ENCODE measurements around the gene CTDNEP1.
A peak's percentile ranks its signal among the peaks of the same experiment; 100 is the strongest.

Gene CTDNEP1

DNA sequence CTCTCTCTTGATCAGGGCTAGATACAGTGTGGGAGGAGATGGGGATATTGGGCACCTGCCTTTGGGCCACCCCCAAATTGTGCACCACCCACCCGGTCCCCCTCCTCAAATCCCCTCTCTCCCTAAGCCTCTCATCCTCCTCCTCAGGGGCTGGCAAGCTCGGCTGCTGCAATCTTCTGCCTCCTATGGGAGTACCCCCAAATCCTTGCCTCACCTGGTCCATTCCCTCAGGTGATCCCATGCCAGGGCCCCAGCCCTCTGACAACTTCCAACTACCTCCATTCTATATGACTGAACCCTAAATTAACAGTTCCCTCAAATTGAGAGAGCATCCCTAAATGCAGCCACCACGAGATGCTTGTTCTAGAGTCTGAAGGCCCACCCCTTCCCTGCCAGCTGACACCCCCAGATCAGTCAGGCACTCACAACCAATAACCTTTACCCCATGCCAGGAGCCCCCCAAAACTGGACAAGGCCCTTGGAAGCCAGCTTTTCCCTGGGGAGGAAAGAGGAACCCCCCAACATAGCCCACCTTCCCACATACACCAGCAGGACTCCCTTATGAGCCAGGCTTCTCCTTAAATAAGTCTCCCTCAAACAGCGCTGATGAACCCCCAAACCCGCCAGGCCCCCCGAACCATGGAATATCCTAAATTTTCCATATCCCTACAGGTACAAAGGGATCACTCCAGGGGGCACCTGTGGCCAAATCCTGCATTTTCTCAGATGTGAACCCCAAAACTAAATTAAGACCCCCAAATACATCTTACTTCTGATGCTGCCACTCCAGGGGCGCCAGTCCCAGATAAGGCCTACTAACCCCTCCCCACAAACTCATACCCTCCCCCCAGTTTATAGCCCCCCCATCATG, 35.1 kb downstream of the CTDNEP1 start:
- 19% methylated on average over 7 of the region's 7 CpGs for WGBS (ENCODE audit: insufficient coverage)
- Histone ChIP-seq H3K9me3 (ENCODE audit: control extremely low read depth in 1 of 5, control insufficient read depth in 4 of 5, insufficient read depth in 2 of 5, low read depth in 1 of 5, low read length in 4 of 5) (no peaks in the 10 kb centered on the region), H3K4me1 (ENCODE audit: control extremely low read depth in 1 of 4, control insufficient read depth in 4 of 4, insufficient read depth in 4 of 4, low read length in 3 of 4) (peaks cover 8 to 77% (median 67%) of the 10 kb centered on the region in 4 experiments), H3K27me3 (replicated peaks in 2 of 5; ENCODE audit: control insufficient read depth in 4 of 5, insufficient read depth in 5 of 5, low read length in 4 of 5) (no peaks in the 10 kb centered on the region), H3K36me3 (ENCODE audit: control insufficient read depth in 4 of 4, insufficient read depth in 4 of 4, low read length in 3 of 4) (peaks cover 0 to 5% (median 4%) of the 10 kb centered on the region in 4 experiments), H3K27ac (ENCODE audit: insufficient read depth in 1 of 2, low read depth in 1 of 2, low read length in 2 of 2, poor library complexity in 1 of 2, severe bottlenecking in 2 of 2) (peak overlapping the region in 1 of 2 experiments; percentile 61), H3K4me3 (ENCODE audit: control insufficient read depth in 1 of 7, extremely low read depth in 1 of 7, insufficient read depth in 4 of 7, low read depth in 2 of 7, low read length in 6 of 7) (peak overlapping the region in 6 of 7 experiments; percentile 37 to 81 (median 66))
- DNase-seq = no peak
- POLR2A ChIA-PET = interaction anchor here (1.0 kb wide), 1 partner anchor 22 kb away, joined by 3 read pairs; no protein-coding TSS in a partner anchor
- CTCF ChIA-PET = interaction anchor here (0.9 to 1.3 kb wide), 4 partner anchors 8 to 168 kb away, joined by 3 to 4 read pairs (median 3); no protein-coding TSS in a partner anchor

DNA sequence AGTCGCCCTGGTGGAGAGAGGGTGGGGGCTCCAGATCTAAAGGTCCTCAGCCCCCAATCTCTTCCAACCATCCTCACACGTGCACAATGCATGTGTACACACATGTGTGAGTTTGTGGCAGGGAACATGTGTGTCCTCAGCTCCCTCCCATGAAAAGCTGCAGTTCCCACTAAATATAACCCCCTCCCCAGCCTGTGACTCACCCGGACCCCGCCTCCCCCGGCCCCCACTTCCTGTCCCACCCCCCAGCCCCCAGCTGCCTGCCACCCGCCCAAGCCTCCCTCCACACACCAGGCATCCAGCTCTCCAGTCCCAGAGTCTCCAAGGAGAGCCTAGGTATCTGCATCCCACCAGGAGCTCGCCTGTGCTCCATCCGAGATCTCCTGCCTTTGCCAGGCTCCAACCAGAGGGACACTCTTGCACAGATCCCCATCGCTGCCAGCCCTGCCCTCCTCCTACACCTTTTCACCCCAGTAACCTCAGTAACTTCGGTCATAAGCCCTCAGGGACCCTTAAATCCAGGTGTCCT, 35.8 kb downstream of the CTDNEP1 start:
- POLR2A ChIA-PET = interaction anchor here (0.5 to 1.0 kb wide), 2 partner anchors 22 to 41 kb away, joined by 3 to 5 read pairs; no protein-coding TSS in a partner anchor
- DNase-seq = peak in 1 of 3 donors; percentile 60
- peaks cover 8 to 69% (median 60%) of the 10 kb centered on the region in 4 experiments for H3K4me1 ChIP-seq (ENCODE audit: control extremely low read depth in 1 of 4, control insufficient read depth in 4 of 4, insufficient read depth in 4 of 4, low read length in 3 of 4)
- no peaks in the 10 kb centered on the region for H3K36me3 ChIP-seq (ENCODE audit: control insufficient read depth in 4 of 4, insufficient read depth in 4 of 4, low read length in 3 of 4)
- no peaks in the 10 kb centered on the region for H3K9me3 ChIP-seq (ENCODE audit: control extremely low read depth in 1 of 5, control insufficient read depth in 4 of 5, insufficient read depth in 2 of 5, low read depth in 1 of 5, low read length in 4 of 5)
- CTCF ChIA-PET = interaction anchor here (0.9 to 2.7 kb wide), 6 partner anchors 9 to 170 kb away, joined by 3 to 17 read pairs (median 4); no protein-coding TSS in a partner anchor
- peak overlapping the region in 6 of 7 experiments; percentile 47 to 82 (median 70) for H3K4me3 ChIP-seq (ENCODE audit: control insufficient read depth in 1 of 7, extremely low read depth in 1 of 7, insufficient read depth in 4 of 7, low read depth in 2 of 7, low read length in 6 of 7)
- 36% methylated on average over 4 of the region's 10 CpGs for WGBS (ENCODE audit: insufficient coverage)
- H3K27me3 ChIP-seq (replicated peaks in 2 of 5; ENCODE audit: control insufficient read depth in 4 of 5, insufficient read depth in 5 of 5, low read length in 4 of 5) = no peaks in the 10 kb centered on the region
- H3K27ac ChIP-seq (ENCODE audit: insufficient read depth in 1 of 2, low read depth in 1 of 2, low read length in 2 of 2, poor library complexity in 1 of 2, severe bottlenecking in 2 of 2) = peak overlapping the region in 1 of 2 experiments; percentile 41

GRCh38 chr17:7215136-7215638, 36.3 kb downstream of the CTDNEP1 start:
- DNase-seq = no peak
- peaks cover 0 to 4% (median 0%) of the 10 kb centered on the region in 4 experiments for H3K36me3 ChIP-seq (ENCODE audit: control insufficient read depth in 4 of 4, insufficient read depth in 4 of 4, low read length in 3 of 4)
- no peaks in the 10 kb centered on the region for H3K27me3 ChIP-seq (replicated peaks in 2 of 5; ENCODE audit: control insufficient read depth in 4 of 5, insufficient read depth in 5 of 5, low read length in 4 of 5)
- peaks cover 8 to 64% (median 55%) of the 10 kb centered on the region in 4 experiments for H3K4me1 ChIP-seq (ENCODE audit: control extremely low read depth in 1 of 4, control insufficient read depth in 4 of 4, insufficient read depth in 4 of 4, low read length in 3 of 4)
- peak overlapping the region; percentile 87 to 94 for H3K27ac ChIP-seq (ENCODE audit: insufficient read depth in 1 of 2, low read depth in 1 of 2, low read length in 2 of 2, poor library complexity in 1 of 2, severe bottlenecking in 2 of 2)
- peak overlapping the region in 6 of 7 experiments; percentile 47 to 82 (median 68) for H3K4me3 ChIP-seq (ENCODE audit: control insufficient read depth in 1 of 7, extremely low read depth in 1 of 7, insufficient read depth in 4 of 7, low read depth in 2 of 7, low read length in 6 of 7)
- 13% methylated on average over 6 of the region's 9 CpGs for WGBS (ENCODE audit: insufficient coverage)
- ChIA-PET CTCF (interaction anchor here (1.0 to 2.7 kb wide), 8 partner anchors 9 to 169 kb away, joined by 3 to 17 read pairs (median 4); partner anchors contain the start of gene CTDNEP1), POLR2A (interaction anchor here (0.5 to 1.0 kb wide), 2 partner anchors 23 to 42 kb away, joined by 3 to 5 read pairs; no protein-coding TSS in a partner anchor)
- H3K9me3 ChIP-seq (ENCODE audit: control extremely low read depth in 1 of 5, control insufficient read depth in 4 of 5, insufficient read depth in 2 of 5, low read depth in 1 of 5, low read length in 4 of 5) = no peaks in the 10 kb centered on the region

- Histone ChIP-seq H3K4me3 (ENCODE audit: control insufficient read depth in 1 of 7, extremely low read depth in 1 of 7, insufficient read depth in 4 of 7, low read depth in 2 of 7, low read length in 6 of 7) (peak overlapping the region; percentile 40 to 82 (median 67)), H3K9me3 (ENCODE audit: control extremely low read depth in 1 of 5, control insufficient read depth in 4 of 5, insufficient read depth in 2 of 5, low read depth in 1 of 5, low read length in 4 of 5) (no peaks in the 10 kb centered on the region), H3K27me3 (replicated peaks in 2 of 5; ENCODE audit: control insufficient read depth in 4 of 5, insufficient read depth in 5 of 5, low read length in 4 of 5) (no peaks in the 10 kb centered on the region), H3K4me1 (ENCODE audit: control extremely low read depth in 1 of 4, control insufficient read depth in 4 of 4, insufficient read depth in 4 of 4, low read length in 3 of 4) (peaks cover 8 to 59% (median 52%) of the 10 kb centered on the region in 4 experiments), H3K27ac (ENCODE audit: insufficient read depth in 1 of 2, low read depth in 1 of 2, low read length in 2 of 2, poor library complexity in 1 of 2, severe bottlenecking in 2 of 2) (peak overlapping the region; percentile 87 to 94), H3K36me3 (ENCODE audit: control insufficient read depth in 4 of 4, insufficient read depth in 4 of 4, low read length in 3 of 4) (peaks cover 0 to 5% (median 0%) of the 10 kb centered on the region in 4 experiments)
- WGBS (ENCODE audit: insufficient coverage) = 0% methylated on average over 30 of the region's 45 CpGs
- POLR2A ChIA-PET = interaction anchor here (1.1 kb wide), 1 partner anchor 24 kb away, joined by 4 read pairs; no protein-coding TSS in a partner anchor
- CTCF ChIA-PET = interaction anchor here (0.6 to 2.7 kb wide), 11 partner anchors 16 to 169 kb away, joined by 3 to 17 read pairs (median 4); partner anchors contain the start of genes CTDNEP1, DVL2 and PHF23
- peak; percentile 97 to 99 (median 99) for DNase-seq
These were observed 37.0 kb downstream of the CTDNEP1 start for GRCh38 chr17:7214300-7215135.

DNA sequence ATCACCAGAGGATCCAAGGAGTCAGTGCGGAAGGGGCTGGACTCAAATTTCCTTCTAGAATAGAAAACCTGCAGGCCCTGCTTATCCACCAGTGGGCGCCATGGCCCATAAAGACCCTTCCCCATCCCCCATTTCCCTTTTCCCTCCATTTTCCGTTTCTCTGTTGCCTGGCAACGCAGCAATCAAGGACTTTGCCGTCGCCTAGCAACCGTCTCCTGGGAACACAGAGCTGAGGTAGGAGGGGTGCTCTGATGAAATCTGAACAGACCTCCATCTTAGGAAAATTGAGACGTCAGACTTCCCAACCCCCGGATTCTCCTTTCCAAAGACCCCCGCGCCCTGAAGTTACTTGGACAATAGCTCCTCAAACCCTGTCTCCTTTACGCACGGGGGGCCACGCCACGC, 37.6 kb downstream of the CTDNEP1 start:
- Histone ChIP-seq H3K4me1 (ENCODE audit: control extremely low read depth in 1 of 4, control insufficient read depth in 4 of 4, insufficient read depth in 4 of 4, low read length in 3 of 4) (peaks cover 8 to 53% (median 46%) of the 10 kb centered on the region in 4 experiments), H3K27me3 (replicated peaks in 2 of 5; ENCODE audit: control insufficient read depth in 4 of 5, insufficient read depth in 5 of 5, low read length in 4 of 5) (no peaks in the 10 kb centered on the region), H3K27ac (ENCODE audit: insufficient read depth in 1 of 2, low read depth in 1 of 2, low read length in 2 of 2, poor library complexity in 1 of 2, severe bottlenecking in 2 of 2) (peak overlapping the region; percentile 87 to 94), H3K9me3 (ENCODE audit: control extremely low read depth in 1 of 5, control insufficient read depth in 4 of 5, insufficient read depth in 2 of 5, low read depth in 1 of 5, low read length in 4 of 5) (no peaks in the 10 kb centered on the region), H3K4me3 (ENCODE audit: control insufficient read depth in 1 of 7, extremely low read depth in 1 of 7, insufficient read depth in 4 of 7, low read depth in 2 of 7, low read length in 6 of 7) (peak overlapping the region in 6 of 7 experiments; percentile 49 to 82 (median 68)), H3K36me3 (ENCODE audit: control insufficient read depth in 4 of 4, insufficient read depth in 4 of 4, low read length in 3 of 4) (peaks cover 0 to 5% (median 0%) of the 10 kb centered on the region in 4 experiments)
- ChIA-PET CTCF (interaction anchor here (0.8 to 2.7 kb wide), 10 partner anchors 20 to 168 kb away, joined by 3 to 17 read pairs (median 4); partner anchors contain the start of genes CTDNEP1, DVL2 and PHF23), POLR2A (interaction anchor here (1.1 kb wide), 1 partner anchor 25 kb away, joined by 4 read pairs; no protein-coding TSS in a partner anchor)
- WGBS (ENCODE audit: insufficient coverage) = 8% methylated on average over 14 of the region's 15 CpGs
- DNase-seq = peak; percentile 93 to 97 (median 96)
